ENCODE measurements around the gene PPP5C.

The PPP5C gene

DNA sequence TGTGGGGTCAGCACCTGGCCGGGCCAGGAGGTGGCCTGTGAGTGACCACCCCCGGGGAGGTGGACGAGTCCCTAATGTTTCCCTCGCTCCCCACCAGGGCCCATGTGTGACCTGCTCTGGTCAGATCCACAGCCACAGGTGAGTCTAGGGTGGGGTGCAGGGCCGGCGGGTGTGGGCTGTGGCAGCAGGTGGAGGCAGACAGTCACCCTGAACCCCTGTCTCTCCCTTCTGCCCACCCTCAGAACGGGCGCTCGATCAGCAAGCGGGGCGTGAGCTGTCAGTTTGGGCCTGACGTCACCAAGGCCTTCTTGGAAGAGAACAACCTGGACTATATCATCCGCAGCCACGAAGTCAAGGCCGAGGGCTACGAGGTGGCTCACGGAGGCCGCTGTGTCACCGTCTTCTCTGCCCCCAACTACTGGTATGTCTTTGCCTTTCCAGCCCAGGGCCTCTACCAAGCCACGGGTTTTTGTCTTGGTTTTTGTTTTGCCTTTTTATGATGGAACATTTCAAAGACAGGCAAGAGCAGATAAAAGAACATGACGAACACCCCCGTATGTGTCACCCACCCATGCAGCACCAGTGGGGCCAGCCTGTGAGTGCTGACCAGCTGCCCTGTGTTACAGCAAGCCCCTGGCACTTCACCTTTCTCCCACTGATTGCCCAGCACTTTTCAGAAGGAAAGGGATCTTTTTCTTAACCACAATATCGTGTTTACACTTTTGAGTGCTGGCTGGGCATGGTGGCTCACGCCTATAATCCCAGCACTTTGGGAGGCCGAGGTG lies 41.6 kb downstream of the PPP5C start:
- H3K27ac ChIP-seq, result no peak overlapping the region
- TF ChIP-seq, protein P1, sequence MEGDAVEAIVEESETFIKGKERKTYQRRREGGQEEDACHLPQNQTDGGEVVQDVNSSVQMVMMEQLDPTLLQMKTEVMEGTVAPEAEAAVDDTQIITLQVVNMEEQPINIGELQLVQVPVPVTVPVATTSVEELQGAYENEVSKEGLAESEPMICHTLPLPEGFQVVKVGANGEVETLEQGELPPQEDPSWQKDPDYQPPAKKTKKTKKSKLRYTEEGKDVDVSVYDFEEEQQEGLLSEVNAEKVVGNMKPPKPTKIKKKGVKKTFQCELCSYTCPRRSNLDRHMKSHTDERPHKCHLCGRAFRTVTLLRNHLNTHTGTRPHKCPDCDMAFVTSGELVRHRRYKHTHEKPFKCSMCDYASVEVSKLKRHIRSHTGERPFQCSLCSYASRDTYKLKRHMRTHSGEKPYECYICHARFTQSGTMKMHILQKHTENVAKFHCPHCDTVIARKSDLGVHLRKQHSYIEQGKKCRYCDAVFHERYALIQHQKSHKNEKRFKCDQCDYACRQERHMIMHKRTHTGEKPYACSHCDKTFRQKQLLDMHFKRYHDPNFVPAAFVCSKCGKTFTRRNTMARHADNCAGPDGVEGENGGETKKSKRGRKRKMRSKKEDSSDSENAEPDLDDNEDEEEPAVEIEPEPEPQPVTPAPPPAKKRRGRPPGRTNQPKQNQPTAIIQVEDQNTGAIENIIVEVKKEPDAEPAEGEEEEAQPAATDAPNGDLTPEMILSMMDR (IDR thresholded peaks at IDR 0.05), result no peak
- no peak for TF ChIP-seq ZFX (IDR thresholded peaks at IDR 0.05; ENCODE audit: borderline replicate concordance)

DNA sequence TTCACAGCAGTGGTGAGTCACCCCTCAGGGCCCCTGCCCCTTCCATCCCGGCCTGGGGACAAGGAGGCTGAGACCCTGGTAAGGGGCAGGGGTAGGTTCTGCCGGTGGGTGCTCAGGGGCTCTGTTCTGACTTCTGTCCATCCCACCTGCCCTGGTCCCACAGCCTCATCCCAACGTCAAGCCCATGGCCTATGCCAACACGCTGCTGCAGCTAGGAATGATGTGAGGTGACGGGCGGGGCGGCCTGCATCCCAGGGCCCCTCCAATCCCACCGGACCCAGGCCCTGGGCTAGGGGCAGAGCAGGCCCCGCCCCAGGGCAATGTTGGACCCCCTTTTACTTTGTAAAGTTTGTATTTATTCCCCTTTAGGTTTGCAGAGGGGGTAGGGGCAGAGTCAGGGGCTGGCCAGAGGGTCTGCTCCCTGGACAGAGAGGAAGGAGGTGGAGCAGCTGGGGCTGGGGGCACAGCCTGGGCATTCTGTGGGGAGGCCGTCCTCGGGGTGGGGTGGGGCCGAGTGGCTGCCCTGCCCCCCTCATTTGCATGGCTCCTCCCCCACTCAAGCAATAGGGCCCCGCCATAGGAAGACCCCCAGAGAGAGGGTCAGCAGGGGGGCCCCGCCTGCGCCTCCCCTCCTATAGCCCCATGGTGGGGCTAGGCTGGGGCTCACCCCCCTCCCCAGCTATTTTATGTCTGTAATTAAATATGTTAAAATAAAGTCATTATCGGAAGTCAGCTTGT lies 43.4 kb downstream of the PPP5C start:
- TF ChIP-seq, protein P1 (IDR thresholded peaks at IDR 0.05), result no peak
- TF ChIP-seq ZFX (IDR thresholded peaks at IDR 0.05; ENCODE audit: borderline replicate concordance), result no peak
- no peak overlapping the region for H3K27ac ChIP-seq

DNA sequence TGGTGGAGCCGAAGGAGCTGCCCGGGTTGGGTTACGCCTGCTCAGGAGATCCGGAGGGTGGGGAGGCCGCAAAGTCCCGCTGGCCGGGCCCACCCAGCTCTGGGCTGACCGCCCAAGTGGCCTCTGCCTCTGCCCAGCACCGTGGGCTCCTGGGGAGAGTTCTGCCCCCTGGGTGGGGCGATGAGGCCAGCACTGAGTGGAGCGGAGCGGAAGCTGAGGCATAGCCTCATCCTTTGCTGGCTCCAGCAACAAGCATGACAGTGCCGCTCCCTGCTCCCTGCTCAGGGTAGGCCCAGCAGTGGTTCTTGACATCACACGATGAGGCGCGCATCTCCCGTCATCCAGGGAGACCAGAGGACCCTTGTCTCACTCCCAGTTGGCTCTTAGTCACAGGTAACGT lies 44.0 kb downstream of the PPP5C start:
- TF ChIP-seq ZFX (IDR thresholded peaks at IDR 0.05; ENCODE audit: borderline replicate concordance), result no peak
- TF ChIP-seq, protein P1 (IDR thresholded peaks at IDR 0.05), result no peak
- H3K27ac ChIP-seq, result no peak overlapping the region

- H3K27ac ChIP-seq, result no peak overlapping the region
- TF ChIP-seq, protein P1 (IDR thresholded peaks at IDR 0.05), result no peak
- TF ChIP-seq ZFX (IDR thresholded peaks at IDR 0.05; ENCODE audit: borderline replicate concordance), result no peak
Measured at GRCh38 chr19:46391296-46392251, 44.7 kb downstream of the PPP5C start.

DNA sequence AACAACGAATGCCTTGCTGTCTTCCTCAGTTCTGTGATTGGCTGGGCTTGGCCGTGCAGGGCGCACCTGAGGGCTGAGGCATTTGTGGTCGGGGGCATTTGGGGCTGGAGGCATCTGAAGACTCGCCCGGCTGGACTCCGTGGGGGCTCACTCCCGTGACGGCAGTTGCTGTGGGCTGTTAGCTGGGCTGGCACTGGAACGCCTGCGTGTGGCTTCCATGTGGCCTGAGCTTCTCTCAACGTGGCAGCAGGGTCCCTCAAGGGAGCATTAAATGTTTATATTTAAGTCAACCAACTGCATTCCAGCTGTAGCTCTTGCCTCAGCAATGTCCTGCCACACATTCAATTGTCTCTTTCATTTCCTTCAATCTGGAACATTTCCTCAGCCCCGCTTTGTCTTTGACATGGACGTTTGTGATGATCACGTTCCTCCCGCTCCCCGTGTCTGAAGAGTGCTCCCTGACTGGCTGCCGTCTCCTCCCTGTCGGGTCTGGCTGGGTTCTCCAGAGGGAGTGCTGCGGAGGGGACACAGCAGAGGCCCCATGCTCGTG lies 45.4 kb downstream of the PPP5C start:
- H3K27ac ChIP-seq, result peak overlapping the region; percentile 30; the same call in 1 of the 2 replicates
- TF ChIP-seq, protein P1 (IDR thresholded peaks at IDR 0.05), result no peak
- TF ChIP-seq ZFX (IDR thresholded peaks at IDR 0.05; ENCODE audit: borderline replicate concordance), result no peak

DNA sequence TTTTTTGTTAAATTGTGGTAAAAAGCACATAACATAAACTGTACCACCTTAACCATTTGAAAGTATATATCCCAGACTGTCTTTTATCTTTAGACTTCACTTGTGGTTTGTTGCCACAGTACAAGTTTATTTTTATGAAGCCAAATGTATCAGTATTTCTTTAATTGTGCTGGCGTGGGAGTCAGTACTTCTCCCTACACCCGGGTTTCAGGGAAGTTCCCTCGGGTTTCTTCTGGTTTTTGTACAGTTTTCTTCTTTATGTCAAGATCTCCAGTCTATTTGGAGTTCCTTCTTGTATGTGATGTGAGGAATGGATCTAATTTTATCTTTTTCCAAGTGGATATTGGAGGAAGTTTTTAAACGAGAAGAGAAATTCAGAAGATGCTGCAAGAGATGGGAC lies 46.0 kb downstream of the PPP5C start:
- peak overlapping the region; percentile 30; the same call in 1 of the 2 replicates for H3K27ac ChIP-seq

More for the DNA sequence above, 46.0 kb downstream of the PPP5C start:
- no peak for TF ChIP-seq ZFX (IDR thresholded peaks at IDR 0.05; ENCODE audit: borderline replicate concordance)
- TF ChIP-seq, protein P1 (IDR thresholded peaks at IDR 0.05), result no peak
